HG02885 (cell line): ENCODE measurements around the gene CLEC16A.

Experiments used
- ATAC-seq: cut with Tn5 transposase; IDR thresholded peaks from one replicate; pipeline ENCODE4 v1.9.1; 2021; ENCODE audit warnings: mild to moderate bottlenecking; ENCODE audit not compliant: unreplicated experiment, poor library complexity

CLEC16A gene

DNA sequence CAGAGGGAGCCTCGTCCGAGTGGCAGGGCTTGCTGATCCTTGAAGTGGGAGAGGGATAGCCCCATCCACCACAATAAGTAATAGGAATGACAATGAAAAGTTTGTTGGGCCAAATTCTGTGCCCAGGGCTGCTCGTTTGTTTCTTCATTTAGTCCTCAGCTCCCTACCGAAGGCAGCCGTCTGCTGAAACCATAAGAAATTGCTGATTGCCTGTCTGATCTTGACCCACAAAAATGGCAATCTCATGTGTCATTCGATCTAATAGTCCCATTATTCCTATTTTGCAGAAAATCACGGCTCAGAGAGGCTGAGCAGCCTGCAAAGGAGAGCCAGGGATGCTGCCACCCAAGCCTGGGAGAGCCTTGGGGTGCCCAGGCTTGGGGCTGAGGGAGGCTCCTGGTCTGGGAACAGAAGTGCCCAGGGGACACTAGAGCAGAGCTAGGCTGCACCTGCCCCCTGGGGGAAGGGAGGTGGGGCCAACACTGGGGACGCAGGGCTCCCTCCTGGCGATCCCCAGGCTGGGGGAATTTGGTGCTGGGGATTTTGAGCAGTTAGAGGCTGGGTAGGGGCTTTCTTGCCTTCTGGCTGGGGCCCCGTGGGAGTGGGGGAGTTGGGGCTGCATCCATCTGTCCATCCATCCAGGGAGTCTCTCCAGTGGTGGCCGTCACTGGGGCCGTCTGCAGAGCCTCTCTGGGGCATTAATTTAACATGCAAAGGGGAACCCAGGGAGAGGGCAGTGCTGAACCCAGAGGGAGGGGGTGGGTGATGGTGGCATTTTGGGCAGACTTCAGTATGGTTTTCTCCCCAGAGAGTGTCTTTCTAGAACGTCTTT, 258.1 kb downstream of the CLEC16A start:
- ATAC-seq = peak; percentile 36

DNA sequence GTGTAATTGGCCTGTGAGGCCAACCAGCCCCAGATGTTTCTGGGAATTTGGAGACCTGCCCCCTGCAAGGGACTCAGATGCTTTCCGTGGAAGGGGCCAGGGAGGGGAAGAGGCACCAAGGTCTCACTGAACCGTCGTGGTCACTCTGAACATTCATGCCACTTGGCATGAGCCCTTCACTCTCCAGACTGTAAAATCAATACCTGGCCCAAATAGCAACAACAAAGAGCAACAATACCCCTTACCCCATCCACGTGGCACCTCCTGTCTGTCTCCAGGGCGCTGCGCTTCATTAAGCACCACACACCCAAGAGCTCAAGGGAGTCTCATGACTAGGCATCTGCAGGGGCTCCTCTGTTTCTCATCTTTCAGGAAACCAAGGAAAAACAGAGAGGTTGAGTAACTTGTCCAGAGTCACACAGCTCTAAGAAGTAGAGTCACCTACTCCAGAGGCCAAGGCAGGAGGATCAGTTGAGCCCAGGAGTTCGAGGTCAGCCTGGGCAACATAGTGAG, 258.8 kb downstream of the CLEC16A start:
- ATAC-seq = no peak

DNA sequence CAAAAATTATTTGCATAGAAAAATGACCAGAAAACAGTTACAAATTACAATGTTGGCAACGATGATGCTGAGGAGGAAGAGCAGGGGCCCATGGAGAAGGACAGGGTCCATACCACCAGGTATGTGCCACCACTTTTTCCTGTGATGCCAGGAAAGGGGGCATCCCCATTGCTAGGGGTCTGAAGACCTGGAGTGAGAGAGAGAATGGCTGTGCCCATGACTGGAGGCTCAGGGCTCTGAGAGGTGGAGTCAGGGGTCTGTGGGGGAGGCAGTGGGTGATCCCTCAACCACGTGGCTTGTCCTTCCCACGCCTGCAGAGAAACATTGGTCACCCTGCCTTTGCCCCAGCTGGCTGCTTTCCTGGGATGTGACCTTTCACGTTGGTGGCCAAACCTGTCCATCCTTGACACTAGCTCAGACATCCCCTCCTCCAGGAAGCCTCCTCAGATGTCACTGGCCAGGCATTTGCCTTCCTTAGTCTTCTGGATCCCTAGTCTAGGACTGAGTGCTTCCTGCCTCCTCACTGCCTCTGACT, 260.2 kb downstream of the CLEC16A start:
- no peak for ATAC-seq

DNA sequence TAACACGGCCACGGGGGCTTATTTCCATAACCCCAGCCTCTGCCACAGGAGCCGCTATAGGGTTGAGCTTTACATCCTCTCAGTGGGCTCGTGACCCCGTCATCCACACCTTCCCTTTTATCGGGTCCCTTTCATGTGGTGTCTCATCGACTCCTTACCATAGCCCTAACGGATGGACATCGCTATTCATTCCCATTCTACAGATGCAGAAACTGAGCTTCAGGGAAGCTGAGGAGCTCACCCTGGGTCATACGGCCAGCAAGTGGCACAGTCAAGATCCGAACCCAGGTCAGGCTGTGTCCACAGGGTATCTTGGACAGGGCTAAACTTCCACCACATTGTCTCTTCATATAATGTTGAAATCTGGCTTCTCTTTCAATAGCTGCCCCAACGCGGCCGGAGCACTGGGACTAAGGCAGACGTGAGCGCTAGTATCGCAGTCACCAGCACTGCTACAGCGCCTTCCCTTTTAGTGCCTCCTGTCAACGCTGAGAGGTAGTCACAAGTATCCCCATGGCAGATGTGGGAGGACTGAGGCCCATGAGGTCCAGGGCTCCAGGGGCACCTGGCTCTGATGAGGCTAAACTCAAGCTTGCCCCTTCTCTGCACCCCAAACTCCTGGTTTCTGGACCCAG, 260.8 kb downstream of the CLEC16A start:
- no peak for ATAC-seq

DNA sequence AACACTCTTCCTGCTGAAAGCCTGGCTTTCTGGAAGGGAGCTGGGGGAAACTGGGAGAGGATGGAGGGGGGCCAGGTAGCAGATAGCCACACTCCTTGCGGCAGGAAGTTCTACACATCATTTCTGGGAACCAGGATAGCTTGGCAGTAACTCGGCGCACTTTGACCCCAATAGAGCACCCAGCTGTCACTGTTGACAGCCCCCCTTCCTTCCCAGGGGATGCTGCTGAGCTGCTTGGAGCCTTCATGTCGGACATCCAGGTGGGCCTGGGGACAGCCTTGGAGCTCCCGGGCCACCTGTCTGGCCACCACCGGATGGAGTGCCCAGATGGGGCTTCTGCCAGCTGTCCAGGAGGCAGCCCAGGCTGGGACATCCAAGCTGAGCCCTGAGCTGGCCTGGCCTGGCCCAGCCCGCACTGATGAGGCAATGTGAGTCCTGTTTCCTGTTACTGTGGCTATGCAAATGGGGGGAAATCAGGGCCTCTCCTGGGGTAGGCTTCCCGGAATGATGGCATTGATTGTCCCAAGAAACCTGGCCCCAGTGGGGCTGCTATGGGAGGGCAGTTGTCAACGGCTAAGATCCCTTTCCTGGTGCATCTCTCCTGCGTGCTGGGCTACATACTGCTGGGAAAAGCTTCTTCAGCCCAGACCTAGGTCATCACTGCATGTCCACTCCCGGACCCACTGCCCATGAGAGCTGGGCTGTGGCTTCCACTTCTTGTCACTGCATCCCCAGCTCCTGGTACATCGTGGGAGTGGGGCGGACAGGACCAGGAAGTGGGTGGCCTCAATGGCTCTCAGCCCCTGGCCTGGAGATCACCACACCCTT, 261.6 kb downstream of the CLEC16A start:
- peak; percentile 38 for ATAC-seq

DNA sequence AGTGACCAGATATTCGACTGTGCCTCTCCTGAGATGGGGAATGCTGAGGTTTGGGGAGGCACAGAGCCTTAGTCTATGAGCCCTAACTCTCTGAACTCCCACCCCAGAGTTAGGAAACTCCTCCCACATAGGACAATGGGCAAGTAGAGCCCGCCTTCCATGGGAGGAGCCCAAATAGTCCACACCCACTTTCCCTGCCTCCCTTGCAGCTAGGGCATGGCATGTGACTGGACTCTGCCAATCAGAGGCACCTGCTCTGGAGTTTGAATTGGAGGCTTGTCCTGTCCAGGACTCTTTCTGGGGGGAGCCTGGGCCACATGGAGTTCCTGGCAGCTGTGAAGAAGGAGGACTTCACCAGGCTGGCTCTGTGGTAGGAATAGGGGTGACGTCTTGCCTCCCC, 263.3 kb downstream of the CLEC16A start:
- ATAC-seq = no peak

DNA sequence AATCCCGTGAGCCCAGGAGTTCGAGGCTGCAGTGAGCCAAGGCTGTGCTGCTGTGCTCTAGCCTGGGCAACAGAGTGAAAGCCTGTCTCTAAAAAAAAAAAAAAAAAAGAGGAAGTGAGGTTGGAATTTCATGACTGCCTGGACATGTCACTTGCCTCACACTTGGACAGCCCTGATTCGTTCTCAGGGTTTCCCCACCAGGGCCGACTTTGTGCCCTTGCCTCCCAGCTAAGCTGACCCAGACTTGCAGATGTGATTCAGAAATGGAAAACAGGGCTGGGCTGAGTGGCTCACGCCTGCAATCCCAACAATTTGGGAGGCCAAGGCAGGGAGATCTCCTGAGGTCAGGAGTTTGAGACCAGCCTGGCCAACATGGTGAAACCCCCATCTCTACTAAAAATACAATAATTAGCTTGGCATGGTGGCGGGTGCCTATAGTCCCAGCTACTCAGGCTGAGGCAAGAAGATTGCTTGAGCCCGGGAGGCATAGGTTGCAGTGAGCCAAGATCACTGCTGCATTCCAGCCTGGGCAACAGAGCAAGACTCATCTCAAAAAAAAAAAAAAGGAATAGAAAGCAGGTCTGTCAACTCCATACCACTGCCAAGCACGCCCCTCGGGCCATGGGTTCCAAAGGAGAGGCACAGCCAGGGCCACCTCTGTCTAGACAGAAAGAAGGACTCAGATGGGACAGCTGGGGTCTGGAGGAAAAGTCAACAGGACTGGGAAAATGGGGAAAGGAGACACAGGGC, 264.7 kb downstream of the CLEC16A start:
- no peak for ATAC-seq

DNA sequence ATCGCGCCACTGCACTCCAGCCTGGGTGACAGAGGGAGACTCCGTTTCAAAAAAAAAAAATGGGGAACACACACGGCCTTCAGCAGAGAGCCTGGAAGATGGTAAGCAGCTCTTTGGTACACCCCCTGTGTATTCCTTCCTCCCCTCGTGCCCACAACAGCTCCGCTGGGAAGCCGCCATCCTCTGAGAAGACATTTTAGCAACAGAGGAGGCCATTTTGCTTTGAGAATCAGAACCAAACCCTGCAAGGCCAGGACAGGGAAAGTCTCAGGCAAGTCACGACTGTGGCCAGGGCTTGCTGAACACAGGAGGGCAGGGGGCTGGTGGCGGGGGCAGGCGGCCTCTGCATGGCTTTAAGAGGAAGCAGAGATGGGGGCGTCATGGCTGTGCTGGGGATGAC, 265.9 kb downstream of the CLEC16A start:
- no peak for ATAC-seq

DNA sequence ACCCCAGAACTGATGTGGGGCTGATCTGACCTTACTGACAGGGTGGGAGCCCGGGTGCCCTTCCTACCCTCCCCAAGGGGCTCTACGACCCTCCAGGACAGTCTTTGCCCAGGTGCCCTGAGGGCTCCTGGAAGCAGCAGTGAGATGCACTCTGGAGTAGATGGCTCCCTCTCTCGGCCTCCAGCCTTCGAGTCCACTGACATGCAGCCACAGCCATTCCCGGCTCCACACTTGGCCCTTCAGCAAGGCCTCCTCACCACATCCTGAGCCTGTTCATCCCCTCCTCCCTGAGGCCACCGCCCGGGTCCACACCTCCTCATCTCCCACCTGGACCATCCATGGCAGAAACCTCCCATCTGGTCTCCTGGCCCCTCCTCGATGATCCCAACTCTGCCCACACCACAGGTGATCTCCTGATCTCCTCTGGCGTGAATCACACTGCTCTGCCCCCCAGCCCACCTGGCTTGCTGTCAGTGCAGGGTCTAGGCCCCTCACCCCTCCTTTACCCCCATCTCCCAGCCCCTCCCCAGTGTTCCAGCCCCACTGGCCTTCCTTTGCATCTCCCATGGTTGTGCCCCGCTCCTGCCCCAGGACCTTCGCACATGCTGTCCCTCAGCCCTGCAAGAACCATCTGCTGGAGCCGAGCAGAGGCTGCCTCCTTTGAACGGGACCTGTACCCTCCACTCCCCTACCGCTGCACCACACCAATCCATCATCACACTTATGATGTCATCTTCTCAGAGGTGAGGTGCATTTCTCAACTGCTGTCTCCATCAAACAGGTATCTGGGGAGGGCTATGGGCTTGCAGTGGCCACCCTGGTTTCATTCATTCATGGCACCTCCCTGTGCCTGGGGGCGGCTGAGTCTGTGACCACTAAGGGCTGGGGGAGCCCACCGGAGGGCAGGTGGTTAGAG, 267.0 kb downstream of the CLEC16A start:
- ATAC-seq = no peak

DNA sequence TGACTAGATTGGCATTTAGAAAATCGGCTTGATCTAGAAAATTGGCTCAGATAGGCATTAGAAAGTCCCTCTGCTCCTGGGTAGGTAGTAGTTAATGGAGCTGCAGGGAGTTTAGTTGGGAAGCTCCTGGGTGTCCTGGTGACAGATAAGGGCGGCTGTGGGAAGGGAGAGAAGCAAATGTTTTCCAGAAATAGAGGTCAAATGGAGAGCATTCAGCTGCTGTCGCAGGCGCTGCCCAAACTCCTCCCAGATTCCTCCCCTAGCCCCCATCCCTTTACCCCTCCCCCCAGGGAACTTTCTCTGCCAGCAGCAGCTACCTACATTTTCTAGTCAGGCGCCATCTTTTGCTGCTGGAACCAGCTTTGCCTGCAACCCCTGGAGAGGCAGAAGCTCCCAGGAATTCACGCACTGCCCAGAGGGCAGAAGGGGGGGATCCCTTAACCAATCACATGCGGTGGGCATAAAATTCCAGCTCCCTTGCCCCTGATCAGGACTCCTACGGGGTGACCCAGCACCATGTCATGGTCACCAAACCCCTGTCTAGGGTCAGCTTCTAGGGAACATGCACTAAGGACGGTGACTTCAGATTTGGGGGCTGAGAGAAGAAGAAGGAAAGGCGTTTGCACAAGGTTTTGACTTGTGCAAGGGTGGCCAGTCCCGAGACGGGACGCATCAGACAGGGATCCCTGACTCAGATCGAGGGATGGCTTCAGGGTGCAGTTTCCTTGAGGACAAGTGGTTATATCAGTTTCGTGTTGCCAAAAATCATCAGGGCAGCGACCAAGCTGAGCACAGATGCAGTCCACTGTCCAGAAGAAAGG, 267.8 kb downstream of the CLEC16A start:
- no peak for ATAC-seq

DNA sequence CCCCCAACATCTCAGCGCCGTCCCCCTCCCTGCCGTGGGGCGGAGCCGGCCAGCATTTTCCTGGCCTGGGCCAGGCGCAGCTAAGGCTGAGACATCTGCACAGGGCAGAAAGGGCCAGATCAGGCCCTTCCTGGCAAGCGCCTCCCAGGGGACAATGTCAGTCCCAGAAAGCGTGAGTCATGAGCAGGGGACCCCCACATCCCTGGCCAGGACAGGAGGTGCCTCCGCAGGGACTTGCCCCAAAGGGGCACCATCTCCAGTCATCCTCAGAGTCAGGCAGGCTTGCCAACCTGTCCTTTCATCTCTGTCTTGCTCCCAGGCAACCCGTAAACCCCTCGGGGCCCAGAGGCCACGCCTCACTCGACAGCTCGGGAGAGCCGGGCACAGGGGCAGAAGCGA, 268.4 kb downstream of the CLEC16A start:
- ATAC-seq = no peak

DNA sequence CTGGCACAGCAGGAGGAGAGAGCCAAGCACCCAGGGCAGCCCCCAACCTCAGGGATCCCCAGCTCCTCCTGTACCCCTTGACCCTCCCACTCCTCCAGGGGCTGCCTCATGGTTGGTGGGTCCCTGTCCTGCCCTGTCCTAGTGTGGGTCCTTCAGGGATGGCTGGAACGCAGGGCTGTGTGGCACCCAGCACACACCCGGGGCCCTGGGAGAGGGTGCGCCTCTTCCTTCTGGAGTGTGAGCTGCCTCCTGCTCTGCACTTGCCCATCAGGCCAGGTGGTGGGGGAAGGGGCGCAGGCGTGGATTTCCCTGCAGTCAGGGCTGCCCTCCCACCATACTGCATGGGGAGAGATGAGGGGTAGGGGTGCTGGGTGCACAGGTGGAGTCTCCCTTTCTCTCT, 269.0 kb downstream of the CLEC16A start:
- ATAC-seq = no peak

DNA sequence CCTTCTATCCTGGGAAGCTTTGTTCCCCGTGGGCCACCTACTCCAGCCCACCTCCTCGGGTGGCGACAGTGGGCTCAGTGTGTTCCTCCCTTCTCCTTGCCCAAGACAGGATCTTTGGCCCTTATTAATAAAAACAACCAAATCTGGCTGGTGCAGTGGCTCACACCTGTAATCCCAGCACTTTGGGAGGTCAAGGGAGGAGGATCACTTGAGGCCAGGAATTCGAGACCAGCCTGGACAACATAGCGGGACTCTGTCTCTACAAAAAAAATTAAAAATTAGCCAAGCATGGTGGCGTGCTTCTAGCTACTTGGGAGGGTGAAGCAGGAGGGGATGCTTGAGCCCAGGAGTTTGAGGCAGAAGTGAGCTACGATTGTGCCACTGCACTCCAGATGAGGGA, 269.4 kb downstream of the CLEC16A start:
- no peak for ATAC-seq

DNA sequence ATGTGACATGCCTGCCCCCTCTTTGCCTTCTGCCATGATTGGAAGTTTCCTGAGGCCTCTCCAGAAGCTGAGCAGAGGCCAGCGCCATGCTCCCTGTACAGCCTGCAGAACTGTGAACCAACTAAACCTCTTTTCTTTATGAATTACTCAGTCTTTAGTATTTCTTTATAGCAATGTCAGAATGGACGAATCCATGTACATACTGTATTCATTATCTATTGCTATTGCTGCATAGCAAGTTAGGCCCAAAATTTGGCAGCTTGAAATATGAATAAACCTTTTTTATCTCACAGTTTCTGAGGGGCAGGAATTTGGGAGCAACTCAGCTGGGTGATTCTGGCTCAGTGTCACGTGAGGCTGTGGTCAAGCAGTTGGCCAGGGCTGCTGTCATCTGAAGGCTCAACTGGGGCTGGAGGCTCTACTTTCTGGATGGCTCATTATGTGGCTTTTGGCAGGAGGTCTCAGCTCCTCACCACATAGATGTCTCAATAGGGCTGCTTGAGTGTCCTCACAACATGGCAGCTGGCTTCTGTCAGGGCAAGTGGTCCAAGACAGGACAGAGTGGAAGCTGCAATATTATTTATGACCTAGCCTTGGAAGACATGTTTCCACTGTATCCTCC, 271.7 kb downstream of the CLEC16A start:
- ATAC-seq = no peak

DNA sequence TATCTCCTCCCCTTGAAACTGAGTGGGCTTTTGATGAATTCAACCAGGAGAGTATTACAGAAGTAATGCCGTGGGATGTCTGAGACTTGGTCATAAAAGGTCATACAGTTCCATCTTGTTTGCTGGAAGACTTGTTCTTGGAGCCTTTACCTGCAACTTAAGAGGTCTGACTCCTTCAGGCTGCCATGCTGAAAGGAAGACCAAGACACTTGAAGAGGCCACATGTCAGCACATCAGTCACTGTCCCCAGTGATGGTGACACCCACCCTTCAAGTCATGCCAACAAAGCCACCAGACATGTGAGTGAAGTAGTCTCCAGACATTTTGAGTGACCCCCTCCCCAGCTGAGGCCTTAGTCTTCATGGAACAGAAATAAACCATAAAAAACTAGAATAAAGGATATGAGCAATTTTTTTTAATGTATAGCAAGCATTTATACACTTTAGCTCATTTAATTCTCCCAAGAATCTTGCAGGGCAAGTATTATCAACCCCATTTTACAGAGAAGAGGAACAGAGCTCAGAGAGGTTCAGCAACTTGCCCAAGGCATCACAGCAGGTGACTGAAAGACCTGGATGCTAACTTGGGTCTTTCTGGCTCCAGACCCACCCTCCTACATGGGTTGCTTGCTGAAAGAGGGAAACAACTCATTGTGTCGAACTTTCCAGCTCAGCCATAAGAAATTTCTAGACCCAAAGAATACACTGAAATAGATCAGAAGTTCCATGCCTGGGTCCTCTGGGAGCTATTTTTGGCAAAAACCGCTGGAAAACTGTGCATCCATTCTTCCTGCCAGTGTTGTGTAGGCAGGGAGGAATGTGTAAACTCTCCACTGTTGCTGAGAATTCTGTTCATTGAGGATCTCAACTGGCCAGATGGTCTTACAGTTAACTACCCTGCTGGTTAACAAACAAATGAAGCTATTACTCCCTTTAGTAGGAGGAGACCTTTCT, 273.6 kb downstream of the CLEC16A start:
- ATAC-seq = no peak

DNA sequence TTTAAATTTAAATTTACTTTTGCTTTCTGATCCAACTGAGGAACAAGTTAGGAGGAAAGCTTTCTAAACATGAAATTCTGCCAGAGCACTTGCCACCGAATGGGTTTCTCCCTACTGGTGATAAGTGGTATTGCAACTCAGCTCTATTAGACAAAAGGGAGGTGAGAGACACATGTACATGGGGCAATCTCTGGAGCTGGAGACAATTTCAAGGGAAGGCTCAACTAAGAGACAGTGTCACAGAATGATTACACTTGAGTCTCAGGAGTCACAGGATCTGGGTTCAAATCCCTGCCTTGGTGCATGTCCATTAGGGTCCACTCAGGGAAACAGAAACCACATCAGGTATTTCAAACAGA, 274.2 kb downstream of the CLEC16A start:
- no peak for ATAC-seq

DNA sequence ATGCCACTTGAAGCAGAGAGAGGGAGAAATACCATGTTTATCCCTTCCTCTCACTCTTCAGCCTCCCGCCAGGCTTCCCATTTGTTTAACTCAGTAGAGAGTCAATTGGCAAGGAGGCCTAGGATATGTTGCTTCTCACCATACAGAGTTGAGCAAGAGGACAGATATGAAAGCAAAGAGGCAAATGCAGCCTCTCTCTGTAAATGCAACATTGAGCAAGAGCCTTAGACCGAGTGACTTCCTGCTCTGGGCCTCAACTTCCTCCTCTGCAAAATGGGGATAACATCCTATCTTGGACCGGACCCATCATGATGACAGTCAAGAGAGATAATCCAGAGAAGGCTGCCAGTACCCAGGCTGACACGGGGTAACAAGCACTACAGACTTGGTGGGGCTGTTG, 274.8 kb downstream of the CLEC16A start:
- ATAC-seq = no peak
